GM12878 (cell line): ENCODE data around the gene LPIN1. TPM values are rescaled to one million over a fixed set of nuclear protein-coding genes. Genes with fewer than 3 reads are reported as not detected.

Source experiments
- E2F4 ChIP-seq: IDR thresholded peaks from 2 replicates; pipeline ENCODE4 v1.6.1; 2012; ENCODE audit warnings: low read depth, low read length, improper control_type of control experiment
- IRF4 ChIP-seq: IDR thresholded peaks from 2 replicates; pipeline ENCODE4 v1.6.1; 2011; ENCODE audit warnings: low read depth, low read length
- NFXL1 ChIP-seq: fragments of 450-650 bp; IDR thresholded peaks from 2 replicates; pipeline ENCODE4 v1.6.1; 2017; ENCODE audit warnings: antibody characterized with exemption, mild to moderate bottlenecking, borderline replicate concordance
- NFYA ChIP-seq: IDR thresholded peaks from 2 replicates; pipeline ENCODE4 v1.6.1; 2011; ENCODE audit warnings: low read depth, mild to moderate bottlenecking, low read length, improper control_type of control experiment, borderline replicate concordance
- NKRF ChIP-seq: fragments of 450-650 bp; conservative IDR thresholded peaks from 2 replicates; pipeline ENCODE4 v1.6.1; 2017; ENCODE audit warnings: mild to moderate bottlenecking, moderate library complexity
- NR2F1 ChIP-seq: fragments of 450-650 bp; conservative IDR thresholded peaks from 2 replicates; pipeline ENCODE4 v1.6.1; 2017; ENCODE audit warnings: mild to moderate bottlenecking
- RBBP5 ChIP-seq: fragments of 200-600 bp; sonication (generic); conservative IDR thresholded peaks from 2 replicates; pipeline ENCODE4 v1.6.1; 2016
- RUNX3 ChIP-seq: IDR thresholded peaks from 2 replicates; pipeline ENCODE4 v1.6.1; 2012; ENCODE audit warnings: low read length, inconsistent platforms
- SIN3A ChIP-seq: IDR thresholded peaks from 2 replicates; pipeline ENCODE4 v1.6.1; 2012; ENCODE audit warnings: low read depth, low read length, improper control_type of control experiment
- SREBF2 ChIP-seq: IDR thresholded peaks from 2 replicates; pipeline ENCODE4 v1.6.1; 2012; ENCODE audit warnings: mild to moderate bottlenecking, low read length
- ZNF207 ChIP-seq: fragments of 450-650 bp; IDR thresholded peaks from 2 replicates; pipeline ENCODE4 v1.6.1; 2014; ENCODE audit warnings: antibody characterized with exemption, mild to moderate bottlenecking, borderline replicate concordance
- ZZZ3 ChIP-seq: IDR thresholded peaks from 2 replicates; pipeline ENCODE4 v1.6.1; 2011; ENCODE audit warnings: low read depth; ENCODE audit not compliant: control insufficient read depth, insufficient read length
- polyA plus RNA-seq, 11 experiments: library from polyadenylated mRNA; depleted of rRNA in 4 of 11; unstranded in 6 of 11; stranded (reverse) in 5 of 11; fragments of >200 nt; fragmentation: Nextera tagmentation in 4 of 11; fragmentation: Illumina TruSeq in 1 of 11; extraction: Ambion mirVana in 4 of 11; extraction: Trizol in 1 of 11; gene quantifications; 1 replicate in 1 of 11; 2 replicates in 10 of 11; pipeline versions ENCODE4 v1.2.1 to v1.2.3, GENCODE V29; 2011 to 2016; ENCODE audit warnings: inconsistent platforms in 2 of 11, missing spikeins in 2 of 11, low read depth in 1 of 11
- total RNA-seq, 4 experiments: library from RNA; depleted of rRNA in 3 of 4; stranded (reverse); fragments of >200 nt in 3 of 4; fragmentation: Illumina TruSeq in 1 of 4; extraction: Trizol in 1 of 4; gene quantifications; 2 replicates each; pipeline versions ENCODE4 v1.2.1 to v1.2.3, GENCODE V29; 2013 to 2021
- TF ChIP-seq, protein P1 (sequence below): fragments of 450-650 bp; formaldehyde crosslinking; IDR thresholded peaks from 2 replicates; pipeline ENCODE4 v1.4.0; 2022; ENCODE audit warnings: mild to moderate bottlenecking, moderate library complexity
- TF ChIP-seq, protein P2 (sequence below): fragments of 450-650 bp; IDR thresholded peaks from 2 replicates; pipeline ENCODE4 v1.6.1; 2017; ENCODE audit warnings: mild to moderate bottlenecking, moderate library complexity

Gene LPIN1
- total and polyA plus RNA-seq, 10 of the 15 experiments (the other 5 are each of a cell fraction or from before 2014, with no cell fraction given), result 18.8 to 82.5 (median 50.3) TPM

DNA sequence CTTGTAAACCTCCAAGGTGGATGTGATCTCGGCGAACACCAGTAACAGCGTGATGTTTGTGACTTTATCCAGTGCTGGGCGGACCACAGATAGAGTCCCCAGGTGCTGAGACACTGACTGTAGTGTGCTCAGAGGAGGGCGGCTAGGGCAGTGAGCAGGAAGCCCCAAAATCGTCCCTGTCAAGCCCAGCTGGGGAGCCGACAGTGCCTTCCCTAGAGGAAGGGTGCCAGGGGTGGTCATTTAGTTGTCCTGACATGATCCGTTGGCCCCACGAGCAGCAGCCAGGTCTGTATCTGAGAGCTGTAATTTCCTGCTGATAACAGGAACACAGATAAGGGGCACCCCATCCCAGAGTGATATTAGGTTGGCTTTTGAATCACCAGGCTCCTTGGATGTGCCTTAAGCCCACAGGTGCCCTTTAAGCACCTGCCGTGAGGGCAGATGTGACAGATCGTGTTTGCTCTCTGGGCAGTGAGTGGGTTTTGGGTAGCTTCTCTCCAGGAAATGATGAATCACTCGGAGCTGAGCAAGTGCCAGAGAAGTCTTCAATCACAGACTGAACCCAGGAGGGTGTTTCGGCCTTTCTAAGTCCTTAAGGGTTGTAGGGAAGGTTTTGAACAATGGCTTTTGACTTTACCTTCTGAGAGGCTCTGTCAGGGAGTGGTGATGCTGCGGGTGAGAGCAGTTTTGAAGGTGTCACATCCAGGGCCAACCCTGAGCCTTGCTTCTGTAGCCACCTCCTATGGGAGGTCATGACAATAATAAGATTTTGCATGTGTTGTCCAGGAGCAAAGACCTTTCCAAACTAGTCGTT, 7.7 kb downstream of the LPIN1 start (continued):
- no peak for TF ChIP-seq NFXL1
- TF ChIP-seq SIN3A, result no peak
- no peak for TF ChIP-seq NFYA
- no peak for TF ChIP-seq IRF4
- no peak for TF ChIP-seq ZZZ3
- TF ChIP-seq NR2F1, result no peak
- TF ChIP-seq SREBF2, result no peak
- no peak for TF ChIP-seq NKRF
- no peak for TF ChIP-seq E2F4
- TF ChIP-seq, protein P1, sequence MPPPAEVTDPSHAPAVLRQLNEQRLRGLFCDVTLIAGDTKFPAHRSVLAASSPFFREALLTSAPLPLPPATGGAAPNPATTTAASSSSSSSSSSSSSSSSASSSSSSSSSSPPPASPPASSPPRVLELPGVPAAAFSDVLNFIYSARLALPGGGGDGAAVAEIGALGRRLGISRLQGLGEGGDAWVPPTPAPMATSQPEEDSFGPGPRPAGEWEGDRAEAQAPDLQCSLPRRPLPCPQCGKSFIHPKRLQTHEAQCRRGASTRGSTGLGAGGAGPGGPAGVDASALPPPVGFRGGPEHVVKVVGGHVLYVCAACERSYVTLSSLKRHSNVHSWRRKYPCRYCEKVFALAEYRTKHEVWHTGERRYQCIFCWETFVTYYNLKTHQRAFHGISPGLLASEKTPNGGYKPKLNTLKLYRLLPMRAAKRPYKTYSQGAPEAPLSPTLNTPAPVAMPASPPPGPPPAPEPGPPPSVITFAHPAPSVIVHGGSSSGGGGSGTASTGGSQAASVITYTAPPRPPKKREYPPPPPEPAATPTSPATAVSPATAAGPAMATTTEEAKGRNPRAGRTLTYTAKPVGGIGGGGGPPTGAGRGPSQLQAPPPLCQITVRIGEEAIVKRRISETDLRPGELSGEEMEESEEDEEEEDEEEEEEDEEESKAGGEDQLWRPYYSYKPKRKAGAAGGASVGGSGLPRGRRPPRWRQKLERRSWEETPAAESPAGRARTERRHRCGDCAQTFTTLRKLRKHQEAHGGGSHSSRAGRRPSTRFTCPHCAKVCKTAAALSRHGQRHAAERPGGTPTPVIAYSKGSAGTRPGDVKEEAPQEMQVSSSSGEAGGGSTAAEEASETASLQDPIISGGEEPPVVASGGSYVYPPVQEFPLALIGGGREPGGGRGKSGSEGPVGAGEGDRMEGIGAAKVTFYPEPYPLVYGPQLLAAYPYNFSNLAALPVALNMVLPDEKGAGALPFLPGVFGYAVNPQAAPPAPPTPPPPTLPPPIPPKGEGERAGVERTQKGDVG (CRISPR knock-in tag), result no peak
- TF ChIP-seq RBBP5, result no peak
- TF ChIP-seq, protein P2, sequence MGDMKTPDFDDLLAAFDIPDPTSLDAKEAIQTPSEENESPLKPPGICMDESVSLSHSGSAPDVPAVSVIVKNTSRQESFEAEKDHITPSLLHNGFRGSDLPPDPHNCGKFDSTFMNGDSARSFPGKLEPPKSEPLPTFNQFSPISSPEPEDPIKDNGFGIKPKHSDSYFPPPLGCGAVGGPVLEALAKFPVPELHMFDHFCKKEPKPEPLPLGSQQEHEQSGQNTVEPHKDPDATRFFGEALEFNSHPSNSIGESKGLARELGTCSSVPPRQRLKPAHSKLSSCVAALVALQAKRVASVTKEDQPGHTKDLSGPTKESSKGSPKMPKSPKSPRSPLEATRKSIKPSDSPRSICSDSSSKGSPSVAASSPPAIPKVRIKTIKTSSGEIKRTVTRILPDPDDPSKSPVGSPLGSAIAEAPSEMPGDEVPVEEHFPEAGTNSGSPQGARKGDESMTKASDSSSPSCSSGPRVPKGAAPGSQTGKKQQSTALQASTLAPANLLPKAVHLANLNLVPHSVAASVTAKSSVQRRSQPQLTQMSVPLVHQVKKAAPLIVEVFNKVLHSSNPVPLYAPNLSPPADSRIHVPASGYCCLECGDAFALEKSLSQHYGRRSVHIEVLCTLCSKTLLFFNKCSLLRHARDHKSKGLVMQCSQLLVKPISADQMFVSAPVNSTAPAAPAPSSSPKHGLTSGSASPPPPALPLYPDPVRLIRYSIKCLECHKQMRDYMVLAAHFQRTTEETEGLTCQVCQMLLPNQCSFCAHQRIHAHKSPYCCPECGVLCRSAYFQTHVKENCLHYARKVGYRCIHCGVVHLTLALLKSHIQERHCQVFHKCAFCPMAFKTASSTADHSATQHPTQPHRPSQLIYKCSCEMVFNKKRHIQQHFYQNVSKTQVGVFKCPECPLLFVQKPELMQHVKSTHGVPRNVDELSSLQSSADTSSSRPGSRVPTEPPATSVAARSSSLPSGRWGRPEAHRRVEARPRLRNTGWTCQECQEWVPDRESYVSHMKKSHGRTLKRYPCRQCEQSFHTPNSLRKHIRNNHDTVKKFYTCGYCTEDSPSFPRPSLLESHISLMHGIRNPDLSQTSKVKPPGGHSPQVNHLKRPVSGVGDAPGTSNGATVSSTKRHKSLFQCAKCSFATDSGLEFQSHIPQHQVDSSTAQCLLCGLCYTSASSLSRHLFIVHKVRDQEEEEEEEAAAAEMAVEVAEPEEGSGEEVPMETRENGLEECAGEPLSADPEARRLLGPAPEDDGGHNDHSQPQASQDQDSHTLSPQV, result no peak
- no peak for TF ChIP-seq RUNX3
- TF ChIP-seq ZNF207, result no peak
